Measurements from ENCODE around the gene DYRK1A. TPM values are rescaled to one million over a fixed set of nuclear protein-coding genes. Genes with fewer than 3 reads are reported as not detected.

Gene DYRK1A
- total RNA-seq, 2 experiments from 2014 or later = 85.6 to 108 TPM

GRCh38 chr21:37395961-37396360 is 29.4 kb downstream of the DYRK1A start:
- CTCF ChIA-PET = no interaction called here
- no peak for DNase-seq

GRCh38 chr21:37396855-37397254 is 30.3 kb downstream of the DYRK1A start:
- H3K27ac Mint-ChIP-seq = no peak overlapping the region
- POLR2A ChIA-PET = no interaction called here
- peaks cover 76% of the 10 kb centered on the region for H3K4me1 Mint-ChIP-seq
- no peak overlapping the region for H3K4me3 Mint-ChIP-seq
- peaks cover 38% of the 10 kb centered on the region for H3K36me3 Mint-ChIP-seq (ENCODE audit: low read depth)
- H3K27me3 Mint-ChIP-seq = no peaks in the 10 kb centered on the region
- CTCF ChIA-PET = no interaction called here
- no peak for DNase-seq
- H3K9me3 Mint-ChIP-seq = peaks cover 7% of the 10 kb centered on the region

More at GRCh38 chr21:37395961-37396360, 29.4 kb downstream of the DYRK1A start:
- Mint-ChIP-seq H3K9me3 (peaks cover 2% of the 10 kb centered on the region), H3K4me3 (no peak overlapping the region), H3K27me3 (no peaks in the 10 kb centered on the region), H3K27ac (no peak overlapping the region), H3K36me3 (ENCODE audit: low read depth) (peaks cover 37% of the 10 kb centered on the region), H3K4me1 (peaks cover 80% of the 10 kb centered on the region)
- POLR2A ChIA-PET = no interaction called here

- H3K36me3 Mint-ChIP-seq (ENCODE audit: low read depth) = peaks cover 42% of the 10 kb centered on the region
- POLR2A ChIA-PET = interaction anchor here (0.7 kb wide), 1 partner anchor 178 kb away, joined by 3 read pairs; no protein-coding TSS in a partner anchor
- peak overlapping the region; percentile 44 for H3K27ac Mint-ChIP-seq
- peak overlapping the region; percentile 46 for H3K4me3 Mint-ChIP-seq
- H3K4me1 Mint-ChIP-seq = peaks cover 67% of the 10 kb centered on the region
- CTCF ChIA-PET = interaction anchor here (0.7 kb wide), 1 partner anchor 1941 kb away, joined by 3 read pairs; no protein-coding TSS in a partner anchor
- peaks cover 16% of the 10 kb centered on the region for H3K9me3 Mint-ChIP-seq
- peak; percentile 50 for DNase-seq
- H3K27me3 Mint-ChIP-seq = no peaks in the 10 kb centered on the region
These were observed 32.1 kb downstream of the DYRK1A start for GRCh38 chr21:37398697-37399096.

- Mint-ChIP-seq H3K4me3 (no peak overlapping the region), H3K36me3 (ENCODE audit: low read depth) (peaks cover 38% of the 10 kb centered on the region), H3K9me3 (peaks cover 19% of the 10 kb centered on the region), H3K27ac (no peak overlapping the region), H3K4me1 (peaks cover 67% of the 10 kb centered on the region), H3K27me3 (no peaks in the 10 kb centered on the region)
- CTCF ChIA-PET = interaction anchor here (1.6 kb wide), 1 partner anchor 31 kb away, joined by 3 read pairs; no protein-coding TSS in a partner anchor
- DNase-seq = no peak
- POLR2A ChIA-PET = no interaction called here
These were observed 35.8 kb downstream of the DYRK1A start for GRCh38 chr21:37402251-37402867.

GRCh38 chr21:37405629-37406028 is 39.1 kb downstream of the DYRK1A start:
- POLR2A ChIA-PET = interaction anchor here (1.0 kb wide), 1 partner anchor 35 kb away, joined by 3 read pairs; no protein-coding TSS in a partner anchor
- DNase-seq = no peak
- CTCF ChIA-PET = no interaction called here
- H3K27me3 Mint-ChIP-seq = no peaks in the 10 kb centered on the region
- peaks cover 32% of the 10 kb centered on the region for H3K36me3 Mint-ChIP-seq (ENCODE audit: low read depth)
- H3K4me3 Mint-ChIP-seq = no peak overlapping the region
- no peak overlapping the region for H3K27ac Mint-ChIP-seq
- peaks cover 59% of the 10 kb centered on the region for H3K4me1 Mint-ChIP-seq
- H3K9me3 Mint-ChIP-seq = peaks cover 17% of the 10 kb centered on the region

- Mint-ChIP-seq H3K36me3 (ENCODE audit: low read depth) (peaks cover 20% of the 10 kb centered on the region), H3K4me1 (peaks cover 59% of the 10 kb centered on the region), H3K4me3 (no peak overlapping the region), H3K27ac (no peak overlapping the region), H3K27me3 (no peaks in the 10 kb centered on the region), H3K9me3 (peaks cover 5% of the 10 kb centered on the region)
- POLR2A ChIA-PET = interaction anchor here (0.5 to 0.7 kb wide), 4 partner anchors 35 to 254 kb away, joined by 3 to 7 read pairs (median 3); no protein-coding TSS in a partner anchor
- CTCF ChIA-PET = interaction anchor here (0.7 to 1.1 kb wide), 3 partner anchors 19 to 43 kb away, joined by 3 to 4 read pairs (median 3); no protein-coding TSS in a partner anchor
- DNase-seq = no peak
These were observed 41.3 kb downstream of the DYRK1A start for GRCh38 chr21:37407719-37408420.

- no peak for DNase-seq
- Mint-ChIP-seq H3K9me3 (peaks cover 3% of the 10 kb centered on the region), H3K4me3 (no peak overlapping the region), H3K27me3 (no peaks in the 10 kb centered on the region), H3K4me1 (peaks cover 63% of the 10 kb centered on the region), H3K36me3 (ENCODE audit: low read depth) (peaks cover 17% of the 10 kb centered on the region), H3K27ac (no peak overlapping the region)
- POLR2A ChIA-PET = interaction anchor here (0.5 to 0.7 kb wide), 2 partner anchors 36 to 255 kb away, joined by 3 read pairs; no protein-coding TSS in a partner anchor
- CTCF ChIA-PET = interaction anchor here (0.7 to 1.1 kb wide), 4 partner anchors 8 to 43 kb away, joined by 3 to 4 read pairs (median 3); no protein-coding TSS in a partner anchor
These were observed 42.1 kb downstream of the DYRK1A start for GRCh38 chr21:37408464-37409193.

- no peak for DNase-seq
- no peaks in the 10 kb centered on the region for H3K27me3 Mint-ChIP-seq
- no peaks in the 10 kb centered on the region for H3K9me3 Mint-ChIP-seq
- CTCF ChIA-PET = interaction anchor here (0.9 kb wide), 2 partner anchors 19 to 20 kb away, joined by 3 read pairs; no protein-coding TSS in a partner anchor
- peaks cover 70% of the 10 kb centered on the region for H3K4me1 Mint-ChIP-seq
- H3K4me3 Mint-ChIP-seq = no peak overlapping the region
- H3K27ac Mint-ChIP-seq = no peak overlapping the region
- POLR2A ChIA-PET = no interaction called here
- H3K36me3 Mint-ChIP-seq (ENCODE audit: low read depth) = peaks cover 17% of the 10 kb centered on the region
These were observed 44.1 kb downstream of the DYRK1A start for GRCh38 chr21:37410639-37411038.

- Mint-ChIP-seq H3K4me1 (peaks cover 66% of the 10 kb centered on the region), H3K4me3 (no peak overlapping the region), H3K36me3 (ENCODE audit: low read depth) (peaks cover 22% of the 10 kb centered on the region), H3K27ac (no peak overlapping the region), H3K27me3 (no peaks in the 10 kb centered on the region), H3K9me3 (no peaks in the 10 kb centered on the region)
- ChIA-PET POLR2A (no interaction called here), CTCF (interaction anchor here (1.0 kb wide), 2 partner anchors 18 to 22 kb away, joined by 3 read pairs; no protein-coding TSS in a partner anchor)
- no peak for DNase-seq
These were observed 46.2 kb downstream of the DYRK1A start for GRCh38 chr21:37412603-37413360.

- POLR2A ChIA-PET = no interaction called here
- CTCF ChIA-PET = interaction anchor here (1.0 kb wide), 2 partner anchors 19 to 22 kb away, joined by 3 read pairs; no protein-coding TSS in a partner anchor
- H3K9me3 Mint-ChIP-seq = no peaks in the 10 kb centered on the region
- peaks cover 66% of the 10 kb centered on the region for H3K4me1 Mint-ChIP-seq
- H3K27me3 Mint-ChIP-seq = no peaks in the 10 kb centered on the region
- H3K27ac Mint-ChIP-seq = no peak overlapping the region
- DNase-seq = no peak
- H3K4me3 Mint-ChIP-seq = no peak overlapping the region
- peaks cover 20% of the 10 kb centered on the region for H3K36me3 Mint-ChIP-seq (ENCODE audit: low read depth)
These were observed 47.1 kb downstream of the DYRK1A start for GRCh38 chr21:37413553-37414291.

- peaks cover 23% of the 10 kb centered on the region for H3K36me3 Mint-ChIP-seq (ENCODE audit: low read depth)
- CTCF ChIA-PET = no interaction called here
- no peaks in the 10 kb centered on the region for H3K27me3 Mint-ChIP-seq
- no peak overlapping the region for H3K27ac Mint-ChIP-seq
- no peak overlapping the region for H3K4me3 Mint-ChIP-seq
- H3K4me1 Mint-ChIP-seq = peaks cover 71% of the 10 kb centered on the region
- no peak for DNase-seq
- POLR2A ChIA-PET = no interaction called here
- H3K9me3 Mint-ChIP-seq = no peaks in the 10 kb centered on the region
These were observed 48.0 kb downstream of the DYRK1A start for GRCh38 chr21:37414292-37415253.

Measured in activated CD4-positive, alpha-beta T cell treated with anti-CD3 and anti-CD28 coated beads, Interleukin-2, amount 10 ng/mL, durations not matched to agents 7 days and 5 days (primary cell).